GM19099 (cell line): Measurements from ENCODE around the gene CLECL1.

Experiments used
- POLR2A ChIP-seq: IDR thresholded peaks from 3 replicates; pipeline ENCODE4 v1.6.1; 2011; ENCODE audit warnings: low read depth; ENCODE audit not compliant: insufficient read length; ENCODE audit errors: extremely low read depth

The CLECL1 gene

GRCh38 chr12:9732921-9733461, at the start of gene CLECL1:
CLECL1 (minus strand) TSS chr12:9733097.
- peak; percentile 77 for TF ChIP-seq POLR2A

GRCh38 chr12:9781360-9781759, 48.5 kb upstream of the CLECL1 start:
- no peak for TF ChIP-seq POLR2A

- TF ChIP-seq POLR2A = no peak
These were observed 46.3 kb upstream of the CLECL1 start for GRCh38 chr12:9779209-9779608.

- no peak for TF ChIP-seq POLR2A
These were observed 43.9 kb upstream of the CLECL1 start for GRCh38 chr12:9776781-9777180.

GRCh38 chr12:9773216-9773877, 40.5 kb upstream of the CLECL1 start:
- TF ChIP-seq POLR2A = no peak

- TF ChIP-seq POLR2A = no peak
These were observed 30.1 kb upstream of the CLECL1 start for GRCh38 chr12:9763025-9763424.

- no peak for TF ChIP-seq POLR2A
These were observed 29.5 kb upstream of the CLECL1 start for GRCh38 chr12:9762369-9762768.

GRCh38 chr12:9761419-9761781, 28.5 kb upstream of the CLECL1 start:
- no peak for TF ChIP-seq POLR2A

GRCh38 chr12:9760699-9761418, 28.0 kb upstream of the CLECL1 start, which contains the start of gene CD69:
CD69 (minus strand) TSS chr12:9760901; CDS start chr12:9760820, 81 bp downstream.
- TF ChIP-seq POLR2A = peak; percentile 99

- TF ChIP-seq POLR2A = no peak
These were observed 27.2 kb upstream of the CLECL1 start for GRCh38 chr12:9760120-9760519.

GRCh38 chr12:9759694-9760093, 26.8 kb upstream of the CLECL1 start:
- TF ChIP-seq POLR2A = no peak

- TF ChIP-seq POLR2A = no peak
These were observed 25.2 kb upstream of the CLECL1 start for GRCh38 chr12:9758119-9758518.

GRCh38 chr12:9757433-9758025, 24.6 kb upstream of the CLECL1 start:
- no peak for TF ChIP-seq POLR2A

- no peak for TF ChIP-seq POLR2A
These were observed 23.8 kb upstream of the CLECL1 start for GRCh38 chr12:9756706-9757105.

- TF ChIP-seq POLR2A = no peak
These were observed 23.3 kb upstream of the CLECL1 start for GRCh38 chr12:9756170-9756569.

- no peak for TF ChIP-seq POLR2A
These were observed 22.7 kb upstream of the CLECL1 start for GRCh38 chr12:9755567-9755966.
